Activated naive CD8-positive, alpha-beta T cell treated with anti-CD3 and anti-CD28 coated beads, Interleukin-2, amount 50 U/mL, for 24 hours (primary cell): ENCODE results near the gene ZFYVE28.
"Not testable (repeated sequence)": the region's sequence is repeated elsewhere in the genome, so short reads cannot be mapped to it uniquely, and the experiment has no call there.

Source experiments
- ATAC-seq: fragments of 150-1000 bp; cut with Tn5 transposase; one replicate; pipeline ENCODE4 v1.10.0; 2021
- DNase-seq: peaks from one replicate; pipeline ENCODE4 v3.0.0; 2021
- H3K27ac Mint-ChIP-seq: one replicate; pipeline ENCODE4 v1.8.0; 2021; ENCODE audit warnings: mild to moderate bottlenecking, mixed read lengths
- H3K27me3 Mint-ChIP-seq: one replicate; pipeline ENCODE4 v1.8.0; 2021; ENCODE audit warnings: mixed read lengths
- H3K36me3 Mint-ChIP-seq: one replicate; pipeline ENCODE4 v1.8.0; 2021; ENCODE audit warnings: low read depth, mixed read lengths
- H3K4me1 Mint-ChIP-seq: one replicate; pipeline ENCODE4 v1.8.0; 2021; ENCODE audit warnings: mixed read lengths
- H3K4me3 Mint-ChIP-seq: one replicate; pipeline ENCODE4 v1.8.0; 2021; ENCODE audit warnings: mild to moderate bottlenecking, moderate library complexity, mixed read lengths
- H3K9me3 Mint-ChIP-seq: one replicate; pipeline ENCODE4 v1.8.0; 2021; ENCODE audit warnings: mixed read lengths

ZFYVE28 gene

GRCh38 chr4:2385516-2385915 is 32.9 kb downstream of the ZFYVE28 start:
- H3K27me3 Mint-ChIP-seq: peaks cover 4% of the 10 kb centered on the region
- no peaks in the 10 kb centered on the region for H3K9me3 Mint-ChIP-seq
- no peak overlapping the region for H3K4me3 Mint-ChIP-seq
- ATAC-seq (no peak), DNase-seq (no peak)
- peaks cover 11% of the 10 kb centered on the region for H3K4me1 Mint-ChIP-seq
- no peaks in the 10 kb centered on the region for H3K36me3 Mint-ChIP-seq
- no peak overlapping the region for H3K27ac Mint-ChIP-seq

GRCh38 chr4:2384245-2384644 is 34.2 kb downstream of the ZFYVE28 start:
- Mint-ChIP-seq H3K36me3 (no peaks in the 10 kb centered on the region), H3K27ac (no peak overlapping the region), H3K4me3 (no peak overlapping the region), H3K9me3 (no peaks in the 10 kb centered on the region), H3K27me3 (no peaks in the 10 kb centered on the region), H3K4me1 (peaks cover 11% of the 10 kb centered on the region)
- no peak for DNase-seq
- no peak for ATAC-seq

DNA sequence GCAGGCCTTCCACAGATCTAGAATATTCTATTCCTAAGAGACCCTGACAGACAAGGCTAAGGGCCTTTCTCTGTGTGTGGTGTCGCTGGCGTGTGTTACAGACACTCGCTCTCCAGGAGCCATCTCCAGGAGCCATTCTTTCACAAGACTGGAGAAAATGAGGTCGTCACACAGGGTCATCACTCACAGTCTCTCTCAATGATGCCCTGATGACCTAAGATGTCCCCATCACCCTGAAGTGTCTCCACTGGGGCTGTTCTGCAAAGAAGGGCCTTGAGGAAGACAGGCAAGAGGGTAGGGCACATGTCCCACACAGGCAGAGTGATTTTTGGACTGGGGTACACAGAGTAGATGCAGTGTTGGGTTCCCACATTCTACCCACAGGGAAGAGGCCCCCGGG is 34.7 kb downstream of the ZFYVE28 start:
- Mint-ChIP-seq H3K27me3 (no peaks in the 10 kb centered on the region), H3K4me3 (no peak overlapping the region), H3K9me3 (no peaks in the 10 kb centered on the region), H3K36me3 (no peaks in the 10 kb centered on the region), H3K4me1 (peaks cover 11% of the 10 kb centered on the region), H3K27ac (no peak overlapping the region)
- ATAC-seq (no peak), DNase-seq (no peak)

- H3K4me3 Mint-ChIP-seq, H3K9me3 Mint-ChIP-seq, H3K27me3 Mint-ChIP-seq, ATAC-seq, DNase-seq, H3K36me3 Mint-ChIP-seq, H3K27ac Mint-ChIP-seq: not testable (repeated sequence)
- H3K4me1 Mint-ChIP-seq: peaks cover 11% of the 10 kb centered on the region
Measured at GRCh38 chr4:2383220-2383631, 35.2 kb downstream of the ZFYVE28 start.

DNA sequence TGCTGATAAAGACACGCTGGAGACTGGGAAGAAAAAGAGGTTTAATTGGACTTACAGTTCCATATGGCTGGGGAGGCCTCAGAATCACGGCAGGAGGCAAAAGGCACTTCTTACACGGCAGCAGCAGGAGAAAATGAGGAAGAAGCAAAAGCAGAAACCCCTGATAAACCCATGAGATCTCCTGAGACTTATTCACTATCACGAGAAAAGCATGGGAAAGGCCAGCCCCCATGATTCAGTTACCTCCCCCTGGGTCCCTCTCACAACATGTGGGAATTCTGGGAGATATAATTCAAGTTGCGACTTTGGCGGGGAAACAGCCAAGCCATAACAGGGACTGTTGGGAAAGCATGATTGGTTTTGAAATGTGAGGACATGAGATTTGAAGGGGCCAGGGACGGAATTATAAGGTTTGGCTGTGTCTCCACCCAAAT is 35.7 kb downstream of the ZFYVE28 start:
- not testable (repeated sequence) for H3K9me3 Mint-ChIP-seq, H3K4me3 Mint-ChIP-seq, DNase-seq, H3K36me3 Mint-ChIP-seq, ATAC-seq, H3K27ac Mint-ChIP-seq, H3K27me3 Mint-ChIP-seq
- peaks cover 11% of the 10 kb centered on the region for H3K4me1 Mint-ChIP-seq

DNA sequence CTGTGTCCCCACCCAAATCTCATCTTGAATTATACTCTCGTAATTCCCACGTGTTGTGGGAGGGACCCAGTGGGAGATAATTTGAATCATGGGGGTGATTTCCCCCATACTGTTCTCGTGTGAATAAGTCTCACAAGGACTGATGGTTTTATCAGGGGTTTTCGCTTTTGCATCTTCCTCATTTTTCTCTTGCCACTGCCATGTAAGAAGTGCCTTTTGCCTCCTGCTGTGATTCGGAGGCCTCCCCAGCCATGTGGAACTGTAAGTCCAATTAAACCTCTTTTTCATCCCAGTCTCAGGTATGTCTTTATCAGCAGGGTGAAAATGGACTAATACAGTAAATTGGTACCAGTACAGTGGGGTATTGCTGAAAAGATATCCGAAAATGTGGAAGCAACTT is 37.9 kb downstream of the ZFYVE28 start:
- ATAC-seq, DNase-seq, H3K36me3 Mint-ChIP-seq, H3K27me3 Mint-ChIP-seq, H3K27ac Mint-ChIP-seq, H3K4me3 Mint-ChIP-seq, H3K9me3 Mint-ChIP-seq: not testable (repeated sequence)
- peaks cover 11% of the 10 kb centered on the region for H3K4me1 Mint-ChIP-seq

- DNase-seq (no peak), ATAC-seq (no peak)
- Mint-ChIP-seq H3K27ac (no peak overlapping the region), H3K9me3 (no peaks in the 10 kb centered on the region), H3K4me3 (no peak overlapping the region), H3K27me3 (no peaks in the 10 kb centered on the region), H3K36me3 (no peaks in the 10 kb centered on the region), H3K4me1 (peaks cover 11% of the 10 kb centered on the region)
Measured at GRCh38 chr4:2378898-2379297, 39.5 kb downstream of the ZFYVE28 start.

DNA sequence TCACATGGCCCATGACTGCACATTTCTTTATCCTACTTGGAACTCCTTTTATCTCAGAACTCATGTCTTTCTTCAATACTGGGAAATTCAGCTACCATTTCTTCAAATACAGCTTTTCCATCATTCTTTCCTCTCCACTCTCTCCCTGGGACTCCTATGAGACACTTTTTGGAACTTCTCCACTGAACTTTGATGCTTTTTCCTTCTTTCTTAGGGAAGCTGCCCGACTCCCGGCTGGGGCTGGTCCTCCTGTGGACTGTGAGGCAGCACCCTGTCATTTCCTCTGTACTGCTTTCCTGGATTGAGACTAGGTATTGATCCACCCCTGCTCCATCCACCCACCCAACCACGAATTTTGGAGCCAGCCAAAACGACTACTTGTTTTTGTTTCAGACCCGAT is 40.0 kb downstream of the ZFYVE28 start:
- no peak for DNase-seq
- ATAC-seq: no peak
- H3K27me3 Mint-ChIP-seq: no peaks in the 10 kb centered on the region
- no peaks in the 10 kb centered on the region for H3K9me3 Mint-ChIP-seq
- H3K4me3 Mint-ChIP-seq: no peak overlapping the region
- no peaks in the 10 kb centered on the region for H3K36me3 Mint-ChIP-seq
- peaks cover 9% of the 10 kb centered on the region for H3K4me1 Mint-ChIP-seq
- no peak overlapping the region for H3K27ac Mint-ChIP-seq

DNA sequence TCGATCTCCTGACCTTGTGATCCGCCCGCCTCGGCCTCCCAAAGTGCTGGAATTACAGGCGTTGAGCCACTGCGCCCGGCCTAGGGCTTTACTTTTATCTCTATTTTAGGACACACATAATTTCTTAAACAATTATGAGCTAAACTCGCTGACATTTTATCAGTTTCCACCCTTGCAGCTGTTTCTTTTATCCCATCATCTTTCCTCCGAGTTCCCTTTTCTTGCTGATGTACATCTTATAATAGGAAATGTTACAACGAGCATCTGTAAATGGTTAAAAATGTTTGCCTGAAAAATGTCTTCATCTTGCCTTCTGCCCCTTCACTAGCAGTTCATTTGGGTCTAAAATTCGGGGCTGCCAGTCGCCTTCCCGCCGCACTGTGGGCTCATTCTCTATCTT is 41.2 kb downstream of the ZFYVE28 start:
- no peak for DNase-seq
- no peaks in the 10 kb centered on the region for H3K9me3 Mint-ChIP-seq
- no peak for ATAC-seq
- H3K36me3 Mint-ChIP-seq: no peaks in the 10 kb centered on the region
- no peak overlapping the region for H3K4me3 Mint-ChIP-seq
- H3K27me3 Mint-ChIP-seq: no peaks in the 10 kb centered on the region
- H3K4me1 Mint-ChIP-seq: no peaks in the 10 kb centered on the region
- H3K27ac Mint-ChIP-seq: no peak overlapping the region

GRCh38 chr4:2375427-2375826 is 43.0 kb downstream of the ZFYVE28 start:
- ATAC-seq (no peak), DNase-seq (no peak)
- no peak overlapping the region for H3K27ac Mint-ChIP-seq
- no peaks in the 10 kb centered on the region for H3K4me1 Mint-ChIP-seq
- no peaks in the 10 kb centered on the region for H3K27me3 Mint-ChIP-seq
- H3K36me3 Mint-ChIP-seq: no peaks in the 10 kb centered on the region
- H3K9me3 Mint-ChIP-seq: no peaks in the 10 kb centered on the region
- H3K4me3 Mint-ChIP-seq: no peak overlapping the region

GRCh38 chr4:2373532-2373931 is 44.9 kb downstream of the ZFYVE28 start:
- Mint-ChIP-seq H3K36me3 (no peaks in the 10 kb centered on the region), H3K4me3 (no peak overlapping the region), H3K27ac (no peak overlapping the region), H3K4me1 (no peaks in the 10 kb centered on the region), H3K9me3 (no peaks in the 10 kb centered on the region), H3K27me3 (no peaks in the 10 kb centered on the region)
- ATAC-seq (no peak), DNase-seq (no peak)

DNA sequence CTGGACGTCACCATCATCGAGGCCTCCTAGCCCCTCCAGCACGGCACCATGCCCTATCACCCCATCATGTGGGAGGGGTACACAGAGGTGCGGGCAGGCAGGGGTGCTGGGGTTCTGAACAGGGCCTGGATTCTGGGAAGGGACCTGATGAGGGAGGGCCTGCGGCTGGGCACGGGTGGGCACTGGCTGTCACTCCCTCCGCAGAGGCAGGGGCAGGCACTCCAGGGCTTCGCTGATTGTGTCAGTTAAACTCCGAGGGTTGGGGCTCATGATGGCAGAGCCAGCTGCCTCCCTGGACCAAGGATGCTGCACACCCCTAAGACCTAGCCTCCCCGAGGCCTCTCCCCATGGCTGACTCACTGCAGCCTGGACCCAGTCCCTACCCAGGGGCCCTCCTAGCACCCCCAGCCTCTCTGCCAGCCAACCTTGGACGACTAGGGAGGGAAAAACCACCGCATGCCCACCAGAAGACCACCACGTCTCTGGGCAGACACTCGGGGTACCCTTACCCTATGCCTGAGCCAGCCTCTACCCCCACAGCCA is 45.9 kb downstream of the ZFYVE28 start:
- no peaks in the 10 kb centered on the region for H3K4me1 Mint-ChIP-seq
- no peaks in the 10 kb centered on the region for H3K9me3 Mint-ChIP-seq
- H3K27ac Mint-ChIP-seq: no peak overlapping the region
- H3K4me3 Mint-ChIP-seq: no peak overlapping the region
- ATAC-seq: no peak
- H3K27me3 Mint-ChIP-seq: no peaks in the 10 kb centered on the region
- H3K36me3 Mint-ChIP-seq: no peaks in the 10 kb centered on the region
- no peak for DNase-seq

- H3K27me3 Mint-ChIP-seq: no peaks in the 10 kb centered on the region
- ATAC-seq (no peak), DNase-seq (no peak)
- no peak overlapping the region for H3K4me3 Mint-ChIP-seq
- no peaks in the 10 kb centered on the region for H3K36me3 Mint-ChIP-seq
- no peaks in the 10 kb centered on the region for H3K4me1 Mint-ChIP-seq
- no peak overlapping the region for H3K27ac Mint-ChIP-seq
- H3K9me3 Mint-ChIP-seq: no peaks in the 10 kb centered on the region
Measured at GRCh38 chr4:2371765-2372487, 46.5 kb downstream of the ZFYVE28 start.

DNA sequence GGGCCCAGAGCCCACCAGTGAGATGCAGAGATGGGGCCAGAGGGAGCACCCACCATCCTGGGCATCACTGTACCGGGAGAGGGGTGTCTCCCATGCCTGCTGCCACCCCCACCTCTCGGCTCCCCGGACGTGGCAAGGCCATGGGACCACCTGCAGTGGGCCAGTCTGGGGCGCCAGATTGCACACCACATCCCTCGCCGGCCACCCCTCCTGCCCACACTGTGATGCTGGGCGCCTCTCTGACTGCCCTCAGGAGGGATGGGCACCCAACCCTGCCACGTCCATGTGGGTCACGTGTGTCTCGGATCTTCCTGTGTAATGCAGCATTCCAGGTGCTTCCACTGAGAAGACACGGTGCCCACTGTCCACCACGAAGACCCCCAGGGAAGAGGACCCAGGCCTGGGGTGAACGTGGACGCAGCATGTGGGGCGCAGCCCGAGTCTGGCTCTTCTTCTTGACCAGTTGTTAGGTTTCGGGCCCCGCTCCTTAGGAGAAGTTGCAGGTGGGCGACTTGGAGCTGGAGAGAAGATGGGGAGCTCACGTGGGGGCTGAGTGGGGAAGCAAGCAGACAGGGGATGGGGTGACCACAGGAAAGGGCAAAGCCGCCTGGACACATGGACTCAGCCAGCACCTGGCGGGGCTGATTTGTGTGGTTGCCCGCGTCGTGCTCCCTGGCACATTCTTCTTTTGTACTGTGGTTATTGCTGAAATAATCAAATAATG is 47.7 kb downstream of the ZFYVE28 start:
- ATAC-seq: peak; percentile 26
- Mint-ChIP-seq H3K4me3 (no peak overlapping the region), H3K27ac (no peak overlapping the region), H3K4me1 (no peaks in the 10 kb centered on the region), H3K27me3 (no peaks in the 10 kb centered on the region), H3K36me3 (no peaks in the 10 kb centered on the region), H3K9me3 (no peaks in the 10 kb centered on the region)
- no peak for DNase-seq

DNA sequence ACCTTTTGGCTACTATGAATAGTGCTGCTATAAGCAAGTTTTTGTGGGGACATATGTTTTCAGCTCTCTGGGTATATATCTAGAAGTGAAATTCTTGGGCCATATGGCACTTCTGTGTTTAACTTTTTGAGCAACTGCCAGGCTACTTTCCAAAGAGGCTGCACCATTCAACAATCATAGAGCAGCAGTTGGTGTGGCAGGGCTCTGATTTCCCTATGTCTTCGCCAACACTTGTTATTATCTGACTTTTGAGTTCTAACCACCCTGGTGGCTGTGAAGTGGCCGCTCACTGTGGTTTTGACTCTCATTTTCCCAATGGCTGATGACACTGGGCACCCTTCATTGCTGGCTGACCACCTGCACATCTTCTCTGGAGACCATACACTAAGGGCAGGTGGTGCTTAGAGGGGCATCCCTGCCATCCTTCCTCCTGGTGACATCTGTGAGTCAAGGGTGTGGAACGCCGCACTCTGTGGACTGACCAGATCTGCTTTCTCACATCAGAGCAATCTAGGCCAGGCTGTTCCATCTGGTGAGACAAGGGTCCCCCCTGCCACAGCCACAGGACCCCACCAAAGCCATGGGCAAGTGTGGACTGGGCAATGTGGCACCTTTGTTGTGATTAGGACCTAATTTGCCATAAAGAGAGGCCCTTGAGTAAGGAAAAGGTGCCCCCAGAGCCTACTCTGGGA is 49.6 kb downstream of the ZFYVE28 start:
- no peak overlapping the region for H3K27ac Mint-ChIP-seq

More for the DNA sequence above, 49.6 kb downstream of the ZFYVE28 start:
- H3K9me3 Mint-ChIP-seq: no peaks in the 10 kb centered on the region
- H3K36me3 Mint-ChIP-seq: no peaks in the 10 kb centered on the region
- DNase-seq (no peak), ATAC-seq (no peak)
- H3K4me1 Mint-ChIP-seq: peaks cover 1% of the 10 kb centered on the region
- no peaks in the 10 kb centered on the region for H3K27me3 Mint-ChIP-seq
- H3K4me3 Mint-ChIP-seq: no peak overlapping the region
